Astrocyte of the cerebellum (primary cell): ENCODE results near the gene MRPL54.
"Not testable (repeated sequence)": the region's sequence is repeated elsewhere in the genome, so short reads cannot be mapped to it uniquely, and the experiment has no call there.

ENCODE experiments used
- DNase-seq: peaks from one replicate; pipeline ENCODE4 v3.0.0-alpha.2; 2011; ENCODE audit warnings: low read depth
- H3K4me3 ChIP-seq: 2 replicates; pipeline ENCODE4 v1.5.1; 2011; ENCODE audit warnings: mild to moderate bottlenecking, low read depth, low read length, moderate library complexity
- CTCF ChIP-seq: IDR thresholded peaks from 2 replicates; pipeline ENCODE4 v1.5.1; 2012; ENCODE audit warnings: low read length, low read depth, moderate library complexity, mild to moderate bottlenecking; ENCODE audit errors: missing control alignments
- in situ Hi-C: cut with HindIII; loops from 2 replicates; pipeline ENCODE4 v1.10.0; 2017; ENCODE audit warnings: low sequenced_read_pairs

MRPL54 gene

GRCh38 chr19:3751236-3751635 is 11.2 kb upstream of the MRPL54 start:
- in situ Hi-C loops = no loop called here
- no peak for DNase-seq
- no peak for TF ChIP-seq CTCF
- no peak overlapping the region for H3K4me3 ChIP-seq

DNA sequence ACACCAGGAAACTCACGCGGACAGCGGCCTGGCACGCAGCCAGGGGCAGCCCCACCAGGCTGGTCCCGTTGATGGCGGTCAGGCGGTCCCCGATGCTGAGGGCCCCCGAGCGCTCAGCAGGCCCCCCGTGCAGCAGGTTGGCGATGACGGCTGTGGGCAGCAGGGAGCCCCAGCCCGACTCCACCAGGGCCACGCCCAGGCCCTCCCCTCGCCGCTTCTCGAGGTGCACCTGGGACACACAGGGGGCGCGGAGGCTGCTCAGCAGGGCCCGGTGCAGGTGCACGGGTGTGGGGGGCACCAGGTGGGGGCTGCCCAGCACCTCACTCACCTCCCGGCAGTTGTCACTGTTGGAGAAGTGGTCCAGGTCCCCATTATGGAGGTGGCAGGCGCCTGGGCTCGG is 10.0 kb upstream of the MRPL54 start:
- H3K4me3 ChIP-seq = no peak overlapping the region
- TF ChIP-seq CTCF = no peak
- DNase-seq = no peak
- in situ Hi-C loops = no loop called here

DNA sequence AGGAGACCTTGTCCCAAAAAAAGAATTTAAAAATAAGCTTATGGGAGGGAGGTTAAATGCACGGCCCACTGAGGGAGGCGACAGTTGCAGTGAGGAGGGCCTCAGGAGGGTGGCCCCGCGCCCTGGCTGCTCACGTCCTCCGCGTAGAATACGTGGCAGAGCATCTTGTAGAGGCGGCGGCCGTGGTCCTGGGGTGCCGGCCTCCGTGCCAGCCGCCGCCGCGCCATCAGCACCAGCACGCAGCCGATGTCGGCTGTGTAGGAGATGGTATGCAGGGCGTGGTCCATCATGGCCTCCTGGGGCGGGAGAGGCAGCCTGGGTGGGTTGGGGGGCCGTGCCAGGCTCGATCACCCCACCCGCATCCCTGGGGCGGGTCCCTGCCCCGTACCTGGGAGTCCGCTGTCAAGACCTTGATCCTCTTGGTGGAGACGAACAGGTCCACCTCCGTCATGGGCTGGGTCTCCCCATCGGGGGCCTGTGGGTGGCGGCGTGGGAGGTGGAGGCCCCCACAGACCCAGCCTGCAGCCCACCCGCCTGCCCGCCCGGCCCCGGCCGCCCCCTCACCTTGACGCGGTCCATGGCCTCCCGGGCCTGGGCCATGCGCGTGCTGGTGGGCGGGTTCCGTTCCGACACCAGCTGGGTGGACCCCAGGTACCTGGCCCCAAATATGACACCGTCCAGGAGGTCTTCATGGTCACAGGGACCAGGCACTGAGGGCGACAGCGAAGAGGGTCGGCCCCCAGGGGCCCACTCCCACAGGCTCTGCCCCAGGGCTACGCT is 8.7 kb upstream of the MRPL54 start:
- no peak for TF ChIP-seq CTCF
- in situ Hi-C loops = no loop called here
- H3K4me3 ChIP-seq = no peak overlapping the region
- no peak for DNase-seq

GRCh38 chr19:3757705-3758104 is 4.8 kb upstream of the MRPL54 start:
- in situ Hi-C loops, DNase-seq, H3K4me3 ChIP-seq: not testable (repeated sequence)

- H3K4me3 ChIP-seq, in situ Hi-C loops, DNase-seq: not testable (repeated sequence)
These were observed 4.2 kb upstream of the MRPL54 start for GRCh38 chr19:3758297-3758696.

GRCh38 chr19:3759482-3760254 is 2.8 kb upstream of the MRPL54 start:
- in situ Hi-C loops = no loop called here
- no peak for TF ChIP-seq CTCF
- DNase-seq = no peak
- H3K4me3 ChIP-seq = no peak overlapping the region

- peak overlapping the region; percentile 74 for H3K4me3 ChIP-seq
- no peak for TF ChIP-seq CTCF
- no peak for DNase-seq
- in situ Hi-C loops = no loop called here
These were observed 1.6 kb upstream of the MRPL54 start for GRCh38 chr19:3760871-3761361.
